Measurements from ENCODE around the gene CDC42EP3. TPM values are rescaled to one million over a fixed set of nuclear protein-coding genes. Genes with fewer than 3 reads are reported as not detected.

The CDC42EP3 gene
- total RNA-seq, 3 donors from 2014 or later: 19.5 to 35.7 (median 35.7) TPM

DNA sequence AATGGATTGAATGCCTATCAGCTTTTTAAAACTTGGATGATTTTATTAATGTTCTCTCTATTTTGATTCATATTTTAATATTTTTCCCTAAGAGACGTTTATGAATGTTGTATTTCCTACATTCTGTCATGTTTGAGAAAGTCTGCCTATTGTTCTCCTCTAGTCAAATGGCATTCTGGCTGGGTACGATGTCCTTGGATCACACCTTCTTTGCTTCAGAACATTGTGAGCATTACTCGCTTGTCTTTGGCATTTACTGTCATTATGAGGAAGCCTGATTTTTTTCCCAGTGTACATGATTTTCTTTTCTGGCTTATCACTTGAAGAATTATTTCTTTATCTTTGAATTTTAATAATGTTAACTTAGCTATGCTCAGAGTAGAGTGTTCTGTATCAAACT is 78.4 kb downstream of the CDC42EP3 start:
- no peaks in the 10 kb centered on the region for H3K9me3 ChIP-seq
- no peaks in the 10 kb centered on the region for H3K36me3 ChIP-seq
- no peaks in the 10 kb centered on the region for H3K4me1 ChIP-seq
- no peak for DNase-seq (ENCODE audit: low spot score in 2 of 2)
- no peak overlapping the region for H3K4me3 ChIP-seq
- intact Hi-C loops (cut with DNase I; ENCODE audit: low total_unique reads): no loop called here
- no peak overlapping the region for H3K27ac ChIP-seq
- H3K27me3 ChIP-seq: no peaks in the 10 kb centered on the region
- TF ChIP-seq, protein P1, sequence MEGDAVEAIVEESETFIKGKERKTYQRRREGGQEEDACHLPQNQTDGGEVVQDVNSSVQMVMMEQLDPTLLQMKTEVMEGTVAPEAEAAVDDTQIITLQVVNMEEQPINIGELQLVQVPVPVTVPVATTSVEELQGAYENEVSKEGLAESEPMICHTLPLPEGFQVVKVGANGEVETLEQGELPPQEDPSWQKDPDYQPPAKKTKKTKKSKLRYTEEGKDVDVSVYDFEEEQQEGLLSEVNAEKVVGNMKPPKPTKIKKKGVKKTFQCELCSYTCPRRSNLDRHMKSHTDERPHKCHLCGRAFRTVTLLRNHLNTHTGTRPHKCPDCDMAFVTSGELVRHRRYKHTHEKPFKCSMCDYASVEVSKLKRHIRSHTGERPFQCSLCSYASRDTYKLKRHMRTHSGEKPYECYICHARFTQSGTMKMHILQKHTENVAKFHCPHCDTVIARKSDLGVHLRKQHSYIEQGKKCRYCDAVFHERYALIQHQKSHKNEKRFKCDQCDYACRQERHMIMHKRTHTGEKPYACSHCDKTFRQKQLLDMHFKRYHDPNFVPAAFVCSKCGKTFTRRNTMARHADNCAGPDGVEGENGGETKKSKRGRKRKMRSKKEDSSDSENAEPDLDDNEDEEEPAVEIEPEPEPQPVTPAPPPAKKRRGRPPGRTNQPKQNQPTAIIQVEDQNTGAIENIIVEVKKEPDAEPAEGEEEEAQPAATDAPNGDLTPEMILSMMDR (IDR thresholded peaks at IDR 0.05): no peak
- TF ChIP-seq POLR2AphosphoS5 (IDR thresholded peaks at IDR 0.05) (no peak), POLR2A (IDR thresholded peaks at IDR 0.05) (no peak)
